Suppressor macrophage (primary cell): ENCODE measurements around the gene TMPRSS3.

Experiments
- DNase-seq, 4 experiments: peaks; one replicate each; pipeline ENCODE4 v3.0.0-alpha.2; 2020 to 2022

The TMPRSS3 gene

GRCh38 chr21:42407476-42407875 is 11.6 kb upstream of the TMPRSS3 start:
- no peak for DNase-seq

GRCh38 chr21:42406866-42407265 is 11.0 kb upstream of the TMPRSS3 start:
- DNase-seq, result no peak

GRCh38 chr21:42406201-42406621 is 10.4 kb upstream of the TMPRSS3 start:
- DNase-seq, result peak in 3 of 4 experiments; percentile 12 to 33 (median 32)

- DNase-seq, result no peak
These were observed 9.5 kb upstream of the TMPRSS3 start for GRCh38 chr21:42405064-42406013.

- DNase-seq, result no peak
These were observed 8.7 kb upstream of the TMPRSS3 start for GRCh38 chr21:42404539-42404938.

- no peak for DNase-seq
These were observed 7.9 kb upstream of the TMPRSS3 start, which contains the start of gene UBASH3A for GRCh38 chr21:42403611-42404231. UBASH3A (plus strand) TSS chr21:42403902; CDS start chr21:42403946, 44 bp downstream.

GRCh38 chr21:42401820-42402251 is 6.0 kb upstream of the TMPRSS3 start:
- DNase-seq, result no peak

GRCh38 chr21:42401154-42401553 is 5.3 kb upstream of the TMPRSS3 start:
- DNase-seq, result no peak

- DNase-seq, result no peak
These were observed 4.7 kb upstream of the TMPRSS3 start for GRCh38 chr21:42400525-42400924.

GRCh38 chr21:42398436-42399028 is 2.7 kb upstream of the TMPRSS3 start:
- no peak for DNase-seq

GRCh38 chr21:42397746-42398394 is 2.0 kb upstream of the TMPRSS3 start:
- DNase-seq, result no peak

- no peak for DNase-seq
These were observed 1.2 kb upstream of the TMPRSS3 start for GRCh38 chr21:42396799-42397745.

GRCh38 chr21:42395302-42395701 is 550 bp downstream of the TMPRSS3 start:
- DNase-seq, result no peak

GRCh38 chr21:42393443-42393950 is 2.4 kb downstream of the TMPRSS3 start:
- DNase-seq, result no peak

- DNase-seq, result no peak
These were observed 3.0 kb downstream of the TMPRSS3 start for GRCh38 chr21:42392731-42393442.

- DNase-seq, result no peak
These were observed 4.6 kb downstream of the TMPRSS3 start for GRCh38 chr21:42391297-42391696.

- DNase-seq, result no peak
These were observed 5.2 kb downstream of the TMPRSS3 start for GRCh38 chr21:42390696-42391095.

- DNase-seq, result no peak
These were observed 5.7 kb downstream of the TMPRSS3 start for GRCh38 chr21:42390193-42390592.

- no peak for DNase-seq
These were observed 6.4 kb downstream of the TMPRSS3 start for GRCh38 chr21:42389449-42389835.

GRCh38 chr21:42388740-42389448 is 7.0 kb downstream of the TMPRSS3 start:
- DNase-seq, result no peak
